ENCODE data around the gene VIPR1.
A peak's percentile ranks its signal among the peaks of the same experiment; 100 is the strongest.

- TF ChIP-seq CTCF (IDR thresholded peaks at IDR 0.05) (peak in 1 of 3 experiments; percentile 28), POLR2A (IDR thresholded peaks at IDR 0.05; ENCODE audit: low read depth) (no peak), EP300 (IDR thresholded peaks at IDR 0.05) (no peak), POLR2AphosphoS5 (IDR thresholded peaks at IDR 0.05) (no peak)
These were observed 33.7 kb downstream of the VIPR1 start for GRCh38 chr3:42535981-42536784.
